Measurements from ENCODE around the gene PPP1R12B.
"Not testable (repeated sequence)": the region's sequence is repeated elsewhere in the genome, so short reads cannot be mapped to it uniquely, and the experiment has no call there.

PPP1R12B gene

GRCh38 chr1:202597090-202597761, 248.7 kb downstream of the PPP1R12B start:
- H3K4me3 ChIP-seq (ENCODE audit: low read length): no peak overlapping the region
- TF ChIP-seq CTCF (conservative IDR thresholded peaks at IDR 0.05; ENCODE audit: low read length): no peak

GRCh38 chr1:202599669-202600431, 251.4 kb downstream of the PPP1R12B start:
- no peak overlapping the region for H3K4me3 ChIP-seq (ENCODE audit: low read length)
- peak; percentile 90 for TF ChIP-seq CTCF (conservative IDR thresholded peaks at IDR 0.05; ENCODE audit: low read length)
- peak; percentile 85 for DNase-seq (ENCODE audit: low read depth)

More at GRCh38 chr1:202597090-202597761, 248.7 kb downstream of the PPP1R12B start:
- DNase-seq (ENCODE audit: low read depth): no peak

- no peak for TF ChIP-seq CTCF (conservative IDR thresholded peaks at IDR 0.05; ENCODE audit: low read length)
- H3K4me3 ChIP-seq (ENCODE audit: low read length): no peak overlapping the region
- no peak for DNase-seq (ENCODE audit: low read depth)
Measured at GRCh38 chr1:202600432-202601041, 252.0 kb downstream of the PPP1R12B start.

- no peak for TF ChIP-seq CTCF (conservative IDR thresholded peaks at IDR 0.05; ENCODE audit: low read length)
- H3K4me3 ChIP-seq (ENCODE audit: low read length): no peak overlapping the region
- no peak for DNase-seq (ENCODE audit: low read depth)
Measured at GRCh38 chr1:202603435-202603834, 254.9 kb downstream of the PPP1R12B start.

GRCh38 chr1:202605515-202605914, 257.0 kb downstream of the PPP1R12B start:
- no peak for TF ChIP-seq CTCF (conservative IDR thresholded peaks at IDR 0.05; ENCODE audit: low read length)
- H3K4me3 ChIP-seq (ENCODE audit: low read length): no peak overlapping the region
- DNase-seq (ENCODE audit: low read depth): no peak

- not testable (repeated sequence) for H3K4me3 ChIP-seq (ENCODE audit: low read length); DNase-seq (ENCODE audit: low read depth)
Measured at GRCh38 chr1:202612036-202612435, 263.5 kb downstream of the PPP1R12B start.

- no peak for DNase-seq (ENCODE audit: low read depth)
- no peak overlapping the region for H3K4me3 ChIP-seq (ENCODE audit: low read length)
- no peak for TF ChIP-seq CTCF (conservative IDR thresholded peaks at IDR 0.05; ENCODE audit: low read length)
Measured at GRCh38 chr1:202613571-202613970, 265.1 kb downstream of the PPP1R12B start.

Measured in AG10803 (cell line).